Neuronal stem cell (in vitro differentiated cells): ENCODE measurements around the gene SPIRE2. TPM values are rescaled to one million over a fixed set of nuclear protein-coding genes. Genes with fewer than 3 reads are reported as not detected.

Experiments used
- DNase-seq: peaks from one replicate; pipeline ENCODE4 v3.0.0-alpha.2; 2013; ENCODE audit warnings: low spot score
- H2AFZ ChIP-seq: one replicate; pipeline ENCODE4 v1.6.1; 2013; ENCODE audit warnings: mild to moderate bottlenecking, low read length, inconsistent platforms
- H2AK5ac ChIP-seq: 2 replicates; pipeline ENCODE4 v1.6.1; 2013; ENCODE audit warnings: low read depth, mild to moderate bottlenecking, inconsistent platforms, low read length, moderate library complexity, mixed read lengths
- H2BK120ac ChIP-seq: 2 replicates; pipeline ENCODE4 v1.6.1; 2013; ENCODE audit warnings: low read depth, mild to moderate bottlenecking, inconsistent platforms, low read length, moderate library complexity, mixed read lengths
- H2BK12ac ChIP-seq: one replicate; pipeline ENCODE4 v1.6.1; 2013; ENCODE audit warnings: low read length, inconsistent platforms
- H2BK15ac ChIP-seq: 2 replicates; pipeline ENCODE4 v1.6.1; 2013; ENCODE audit warnings: mild to moderate bottlenecking, low read length, inconsistent platforms, mixed read lengths
- H2BK5ac ChIP-seq: one replicate; pipeline ENCODE4 v1.6.1; 2013; ENCODE audit warnings: inconsistent platforms, mild to moderate bottlenecking, low read length, moderate library complexity
- H3K14ac ChIP-seq: one replicate; pipeline ENCODE4 v1.6.1; 2013; ENCODE audit warnings: low read length, inconsistent platforms
- H3K18ac ChIP-seq: 2 replicates; pipeline ENCODE4 v1.6.1; 2013; ENCODE audit warnings: low read length, inconsistent platforms
- H3K23ac ChIP-seq: 2 replicates; pipeline ENCODE4 v1.6.1; 2013; ENCODE audit warnings: low read depth, mild to moderate bottlenecking, mixed read lengths, low read length, inconsistent platforms; ENCODE audit not compliant: poor library complexity
- H3K27ac ChIP-seq: replicated peaks from 3 replicates; pipeline ENCODE4 v1.5.1; 2013; ENCODE audit warnings: low read length, inconsistent platforms
- H3K27me3 ChIP-seq, 3 experiments: 2 replicates each; pipeline ENCODE4 v1.6.1; 2013; ENCODE audit warnings: low read length in 3 of 3, mild to moderate bottlenecking in 2 of 3, inconsistent platforms in 1 of 3, low read depth in 1 of 3, mixed read lengths in 1 of 3, moderate library complexity in 1 of 3; ENCODE audit not compliant: control insufficient read depth in 3 of 3, insufficient read depth in 3 of 3
- H3K36me3 ChIP-seq, 2 donors: replicated peaks in 1 of 2; 2 replicates each; pipeline ENCODE4 v1.6.1; 2013; ENCODE audit warnings: low read length in 2 of 2; ENCODE audit not compliant: control insufficient read depth in 2 of 2, insufficient read depth in 2 of 2
- H3K4ac ChIP-seq: 2 replicates; pipeline ENCODE4 v1.6.1; 2013; ENCODE audit warnings: inconsistent platforms, mild to moderate bottlenecking, low read length, moderate library complexity
- H3K4me1 ChIP-seq, 2 donors: 1 replicate in 1 of 2; 2 replicates in 1 of 2; pipeline ENCODE4 v1.6.1; 2013; ENCODE audit warnings: low read length in 2 of 2, low read depth in 1 of 2; ENCODE audit not compliant: control insufficient read depth in 2 of 2, insufficient read depth in 1 of 2
- H3K4me2 ChIP-seq: one replicate; pipeline ENCODE4 v1.6.1; 2013; ENCODE audit warnings: mild to moderate bottlenecking, low read length, inconsistent platforms; ENCODE audit not compliant: insufficient read depth, poor library complexity, severe bottlenecking
- H3K4me3 ChIP-seq, 2 donors: 2 replicates each; pipeline ENCODE4 v1.5.1; 2013; ENCODE audit warnings: low read length in 2 of 2, mild to moderate bottlenecking in 2 of 2, inconsistent platforms in 1 of 2, moderate library complexity in 1 of 2
- H3K79me1 ChIP-seq: one replicate; pipeline ENCODE4 v1.6.1; 2013; ENCODE audit warnings: low read depth, mild to moderate bottlenecking, inconsistent platforms, low read length, moderate library complexity
- H3K9ac ChIP-seq: one replicate; pipeline ENCODE4 v1.6.1; 2013; ENCODE audit warnings: mild to moderate bottlenecking, low read depth, low read length, inconsistent platforms; ENCODE audit not compliant: poor library complexity
- H3K9me3 ChIP-seq, 2 donors: replicated peaks in 1 of 2; 2 replicates each; pipeline versions ENCODE3 to v1.6.1; 2013; ENCODE audit warnings: low read length in 2 of 2, mild to moderate bottlenecking in 2 of 2, inconsistent platforms in 1 of 2, low read depth in 1 of 2, mixed read lengths in 1 of 2, moderate library complexity in 1 of 2; ENCODE audit not compliant: control insufficient read depth in 2 of 2, insufficient read depth in 1 of 2
- H4K8ac ChIP-seq: one replicate; pipeline ENCODE4 v1.6.1; 2013; ENCODE audit warnings: low read depth, mild to moderate bottlenecking, inconsistent platforms, low read length, moderate library complexity
- H4K91ac ChIP-seq: one replicate; pipeline ENCODE4 v1.6.1; 2013; ENCODE audit warnings: low read length, low read depth, mild to moderate bottlenecking, inconsistent platforms; ENCODE audit not compliant: poor library complexity
- WGBS, 2 donors: extraction: QIAGEN DNeasy Blood & Tissue Kit; methylation state at CpG; one replicate each; pipeline ENCODE4 v1.1.7; 2013; ENCODE audit warnings: missing lambda C conversion rate in 2 of 2, mixed read lengths in 1 of 2; ENCODE audit not compliant: insufficient read length in 2 of 2, insufficient replicate concordance in 1 of 2; ENCODE audit errors: extremely low coverage in 2 of 2; 5-methylcytosine and 5-hydroxymethylcytosine counted together
- polyA plus RNA-seq, 2 experiments: library from polyadenylated mRNA; stranded (reverse); fragments of 200-250 nt; gene quantifications; one replicate each; pipeline ENCODE4 v1.2.3, GENCODE V29; 2013

Gene SPIRE2
- 7.0 TPM for polyA plus RNA-seq (2013, experiment 1 of 2)
- polyA plus RNA-seq (2013, experiment 2 of 2), result 7.0 TPM

GRCh38 chr16:89828199-89828869 lies at the start of gene SPIRE2:
Gene SPIRE2 (plus strand): TSS chr16:89828475. CDS start chr16:89828551, 76 bp downstream.
- Histone ChIP-seq H3K79me1 (peaks cover under 1% of the 10 kb centered on the region), H3K9me3 (peaks cover 0 to under 1% of the 10 kb centered on the region in 2 donors), H3K14ac (no peak within 1 kb of the TSS), H4K91ac (no peak within 1 kb of the TSS), H3K23ac (peak within 1 kb of the TSS; percentile 91), H3K9ac (peak within 1 kb of the TSS; percentile 84), H3K4me1 (peaks cover 4 to 13% of the 10 kb centered on the region in 2 donors), H3K18ac (peak within 1 kb of the TSS; percentile 94), H3K36me3 (peaks cover 0 to 7% of the 10 kb centered on the region in 2 donors), H3K4me3 (peak within 1 kb of the TSS; percentile 75 to 83), H2AFZ (peak within 1 kb of the TSS; percentile 93), H3K4ac (no peak within 1 kb of the TSS), H3K27me3 (no peaks in the 10 kb centered on the region), H2AK5ac (no peak within 1 kb of the TSS), H2BK15ac (peak within 1 kb of the TSS; percentile 46), H4K8ac (no peak within 1 kb of the TSS), H2BK120ac (no peak within 1 kb of the TSS), H3K27ac (peak within 1 kb of the TSS; percentile 54), H2BK12ac (no peak within 1 kb of the TSS), H2BK5ac (no peak within 1 kb of the TSS), H3K4me2 (peak within 1 kb of the TSS; percentile 80)
- DNase-seq, result peak; percentile 86
- WGBS, 2 donors, result no CpG with 5 or more reads among the region's 98 CpGs

- DNase-seq, result no peak
- Histone ChIP-seq H3K4me1 (no peaks in the 10 kb centered on the region), H3K4me3 (no peak overlapping the region), H3K27ac (no peak overlapping the region), H3K18ac (no peak overlapping the region), H3K27me3 (no peaks in the 10 kb centered on the region), H2AFZ (no peak overlapping the region), H3K23ac (no peak overlapping the region), H4K8ac (no peak overlapping the region), H2AK5ac (no peak overlapping the region), H2BK12ac (no peak overlapping the region), H3K4me2 (no peak overlapping the region), H2BK15ac (no peak overlapping the region), H3K9ac (no peak overlapping the region), H3K4ac (no peak overlapping the region), H3K79me1 (no peaks in the 10 kb centered on the region), H4K91ac (no peak overlapping the region), H3K14ac (no peak overlapping the region), H3K9me3 (no peaks in the 10 kb centered on the region), H3K36me3 (peaks cover 30 to 90% of the 10 kb centered on the region in 2 donors), H2BK120ac (no peak overlapping the region), H2BK5ac (no peak overlapping the region)
- no CpG with 5 or more reads among the region's 13 CpGs for WGBS, 2 donors
Measured at GRCh38 chr16:89779231-89779908, 48.9 kb upstream of the SPIRE2 start.

- Histone ChIP-seq H4K91ac (no peak overlapping the region), H3K27ac (no peak overlapping the region), H3K4ac (no peak overlapping the region), H3K4me3 (no peak overlapping the region), H2BK120ac (no peak overlapping the region), H3K4me2 (no peak overlapping the region), H4K8ac (no peak overlapping the region), H3K4me1 (no peaks in the 10 kb centered on the region), H3K27me3 (no peaks in the 10 kb centered on the region), H2AK5ac (no peak overlapping the region), H3K9ac (no peak overlapping the region), H3K36me3 (peaks cover 34 to 92% of the 10 kb centered on the region in 2 donors), H2BK15ac (no peak overlapping the region), H2BK12ac (no peak overlapping the region), H3K18ac (no peak overlapping the region), H2AFZ (no peak overlapping the region), H2BK5ac (no peak overlapping the region), H3K79me1 (no peaks in the 10 kb centered on the region), H3K9me3 (no peaks in the 10 kb centered on the region), H3K23ac (no peak overlapping the region), H3K14ac (no peak overlapping the region)
- WGBS, 2 donors, result no CpG with 5 or more reads among the region's 6 CpGs
- DNase-seq, result no peak
Measured at GRCh38 chr16:89779909-89780305, 48.4 kb upstream of the SPIRE2 start.

GRCh38 chr16:89782489-89782888 lies 45.8 kb upstream of the SPIRE2 start:
- no peak overlapping the region for H4K91ac ChIP-seq
- H4K8ac ChIP-seq, result no peak overlapping the region
- no peak overlapping the region for H2BK120ac ChIP-seq
- H3K36me3 ChIP-seq, result peaks cover 29 to 92% of the 10 kb centered on the region in 2 donors
- no peak overlapping the region for H2AK5ac ChIP-seq
- H3K4me1 ChIP-seq, result no peaks in the 10 kb centered on the region
- no peaks in the 10 kb centered on the region for H3K27me3 ChIP-seq
- no peak overlapping the region for H3K14ac ChIP-seq
- H3K18ac ChIP-seq, result no peak overlapping the region
- no peak overlapping the region for H3K4me2 ChIP-seq
- no peak overlapping the region for H3K4me3 ChIP-seq
- H3K9ac ChIP-seq, result no peak overlapping the region
- H2BK5ac ChIP-seq, result no peak overlapping the region
- no peak overlapping the region for H2AFZ ChIP-seq
- no peak for DNase-seq
- H3K9me3 ChIP-seq, result no peaks in the 10 kb centered on the region
- no peak overlapping the region for H2BK12ac ChIP-seq
- H3K4ac ChIP-seq, result no peak overlapping the region
- WGBS, 2 donors, result no CpG with 5 or more reads among the region's 6 CpGs
- no peak overlapping the region for H2BK15ac ChIP-seq
- H3K79me1 ChIP-seq, result peaks cover 4% of the 10 kb centered on the region
- no peak overlapping the region for H3K27ac ChIP-seq
- no peak overlapping the region for H3K23ac ChIP-seq
